Measurements from ENCODE around the gene ERI3. TPM values are rescaled to one million over a fixed set of nuclear protein-coding genes. Genes with fewer than 3 reads are reported as not detected.

Gene ERI3
- total RNA-seq, 1 donor from 2014 or later, result 69.3 TPM

DNA sequence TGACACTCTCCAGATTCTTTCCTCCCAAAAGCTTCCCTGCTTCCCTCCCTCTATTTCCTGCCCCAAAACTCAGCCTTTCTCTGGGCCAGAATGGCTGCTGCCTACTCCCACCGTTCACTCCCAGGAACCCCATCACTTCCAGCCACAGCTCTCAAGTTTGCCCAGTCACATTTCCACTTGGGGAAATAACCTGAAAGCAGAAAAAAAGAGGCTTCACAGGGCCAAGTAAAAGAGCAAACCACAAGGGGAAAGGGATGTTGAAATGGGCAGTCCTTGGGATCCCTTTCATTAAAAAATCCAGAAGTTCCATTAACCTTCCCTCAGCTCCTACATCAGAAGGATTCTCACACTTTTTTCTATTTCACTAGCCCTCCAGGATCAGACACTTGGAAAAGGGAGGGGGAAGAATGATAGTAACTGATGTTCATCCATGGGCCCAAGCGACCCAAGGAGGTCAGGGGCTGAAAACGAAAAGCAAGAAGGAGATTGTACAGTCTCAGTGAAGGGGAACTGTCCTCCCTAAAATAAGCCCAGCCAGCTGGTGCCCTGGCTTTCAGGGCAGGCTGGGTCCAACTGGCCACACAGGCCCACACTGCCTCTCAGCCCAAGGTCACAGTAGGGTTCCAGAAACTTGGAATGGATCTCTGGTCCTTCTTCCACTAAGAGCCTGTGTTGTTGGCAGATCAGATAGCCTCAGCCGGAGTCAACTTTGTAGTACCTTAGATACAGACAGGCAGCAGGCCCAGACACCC is 92.1 kb downstream of the ERI3 start:
- H3K4me3 ChIP-seq, result no peak overlapping the region
- TF ChIP-seq, protein P1, sequence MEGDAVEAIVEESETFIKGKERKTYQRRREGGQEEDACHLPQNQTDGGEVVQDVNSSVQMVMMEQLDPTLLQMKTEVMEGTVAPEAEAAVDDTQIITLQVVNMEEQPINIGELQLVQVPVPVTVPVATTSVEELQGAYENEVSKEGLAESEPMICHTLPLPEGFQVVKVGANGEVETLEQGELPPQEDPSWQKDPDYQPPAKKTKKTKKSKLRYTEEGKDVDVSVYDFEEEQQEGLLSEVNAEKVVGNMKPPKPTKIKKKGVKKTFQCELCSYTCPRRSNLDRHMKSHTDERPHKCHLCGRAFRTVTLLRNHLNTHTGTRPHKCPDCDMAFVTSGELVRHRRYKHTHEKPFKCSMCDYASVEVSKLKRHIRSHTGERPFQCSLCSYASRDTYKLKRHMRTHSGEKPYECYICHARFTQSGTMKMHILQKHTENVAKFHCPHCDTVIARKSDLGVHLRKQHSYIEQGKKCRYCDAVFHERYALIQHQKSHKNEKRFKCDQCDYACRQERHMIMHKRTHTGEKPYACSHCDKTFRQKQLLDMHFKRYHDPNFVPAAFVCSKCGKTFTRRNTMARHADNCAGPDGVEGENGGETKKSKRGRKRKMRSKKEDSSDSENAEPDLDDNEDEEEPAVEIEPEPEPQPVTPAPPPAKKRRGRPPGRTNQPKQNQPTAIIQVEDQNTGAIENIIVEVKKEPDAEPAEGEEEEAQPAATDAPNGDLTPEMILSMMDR (IDR thresholded peaks at IDR 0.05), result no peak
- intact Hi-C loops (cut with DNase I), result no loop called here
- no peaks in the 10 kb centered on the region for H3K4me1 ChIP-seq
- peaks cover 0 to 2% of the 10 kb centered on the region in 2 donors for H3K36me3 ChIP-seq
- no peaks in the 10 kb centered on the region for H3K9me3 ChIP-seq
- no peaks in the 10 kb centered on the region for H3K27me3 ChIP-seq
- DNase-seq (ENCODE audit: low spot score in 2 of 2), result no peak
- no peak overlapping the region for H3K27ac ChIP-seq

DNA sequence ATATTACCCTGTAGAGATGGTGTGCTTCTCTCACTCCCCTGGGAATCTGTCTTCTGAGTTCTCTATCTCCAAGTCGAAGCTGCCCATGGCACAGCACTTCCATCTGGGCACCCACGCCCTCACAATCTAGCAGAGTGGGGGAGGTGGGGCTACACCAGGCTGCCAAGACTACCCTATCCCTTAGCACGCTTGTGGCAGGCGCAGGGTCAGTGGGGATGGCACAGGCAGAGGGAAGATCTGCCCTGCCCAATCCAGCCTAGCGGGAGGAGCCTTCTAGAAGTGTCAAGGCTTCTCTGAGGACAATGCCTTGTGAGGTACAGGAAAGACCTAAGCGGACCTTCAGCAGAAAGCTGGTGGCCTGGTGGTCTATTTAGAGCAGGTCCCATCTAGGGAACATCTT is 92.6 kb downstream of the ERI3 start:
- Histone ChIP-seq H3K36me3 (peaks cover 0 to 3% of the 10 kb centered on the region in 2 donors), H3K4me3 (no peak overlapping the region), H3K4me1 (no peaks in the 10 kb centered on the region), H3K27ac (no peak overlapping the region), H3K27me3 (no peaks in the 10 kb centered on the region), H3K9me3 (no peaks in the 10 kb centered on the region)
- DNase-seq (ENCODE audit: low spot score in 2 of 2), result no peak
- TF ChIP-seq, protein P1 (IDR thresholded peaks at IDR 0.05), result no peak
- intact Hi-C loops (cut with DNase I), result no loop called here

DNA sequence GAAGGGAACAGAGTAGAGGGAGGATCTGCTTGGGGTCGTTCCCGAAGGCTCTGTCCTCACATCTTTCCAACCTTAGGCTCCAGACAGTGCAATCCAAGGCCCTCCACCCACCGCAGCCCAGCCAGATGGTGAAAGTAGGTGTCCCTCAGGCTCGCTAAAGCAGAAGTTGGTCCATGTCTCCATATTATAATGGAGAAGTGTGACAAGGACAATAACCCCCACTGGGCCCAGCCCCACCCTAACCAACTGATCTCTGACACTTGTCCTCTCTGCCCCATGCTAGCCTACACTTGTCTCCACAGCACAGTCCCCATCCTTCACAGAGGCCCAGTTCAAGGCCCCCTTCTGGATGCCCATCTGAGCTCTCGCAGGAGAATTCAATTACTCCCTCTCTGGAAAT is 93.1 kb downstream of the ERI3 start:
- Histone ChIP-seq H3K9me3 (no peaks in the 10 kb centered on the region), H3K4me3 (no peak overlapping the region), H3K36me3 (peaks cover 0 to 6% of the 10 kb centered on the region in 2 donors), H3K27ac (no peak overlapping the region), H3K4me1 (no peaks in the 10 kb centered on the region), H3K27me3 (no peaks in the 10 kb centered on the region)
- DNase-seq (ENCODE audit: low spot score in 2 of 2), result no peak
- intact Hi-C loops (cut with DNase I), result no loop called here
- TF ChIP-seq, protein P1 (IDR thresholded peaks at IDR 0.05), result no peak

DNA sequence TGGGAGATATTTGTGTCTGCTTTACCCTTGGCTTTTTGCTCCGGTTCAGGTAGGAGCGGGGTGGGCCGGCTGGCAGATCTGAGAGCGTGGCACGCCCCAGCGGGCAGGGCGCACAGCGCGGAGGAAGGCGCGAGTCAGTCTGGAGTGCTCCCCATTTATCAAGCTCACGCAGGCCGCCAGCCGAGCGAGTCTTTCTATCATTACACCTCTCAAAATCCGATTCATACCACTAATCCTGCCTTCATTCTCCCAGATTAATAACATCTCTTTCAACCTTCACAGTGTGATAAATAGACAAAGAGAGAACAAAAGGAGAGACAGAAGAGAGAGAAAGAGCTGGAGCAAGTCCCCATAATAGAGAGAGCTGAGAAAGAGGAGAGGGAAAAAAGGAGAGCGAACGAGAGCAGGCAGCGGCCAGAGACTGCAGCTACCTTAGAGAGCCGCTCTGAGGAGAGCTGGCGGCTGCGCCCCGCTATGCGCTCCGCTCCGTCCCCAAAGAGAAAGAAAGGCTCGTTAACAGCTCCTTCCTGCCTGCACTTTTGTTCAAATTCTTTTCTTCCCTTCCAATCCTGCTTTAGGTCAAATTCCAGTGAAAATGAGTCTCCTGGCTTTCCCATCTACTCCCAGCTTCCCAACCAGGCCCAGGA is 93.8 kb downstream of the ERI3 start:
- Histone ChIP-seq H3K27me3 (no peaks in the 10 kb centered on the region), H3K4me3 (no peak overlapping the region), H3K4me1 (no peaks in the 10 kb centered on the region), H3K27ac (no peak overlapping the region), H3K9me3 (no peaks in the 10 kb centered on the region), H3K36me3 (peaks cover 3 to 11% of the 10 kb centered on the region in 2 donors)
- DNase-seq (ENCODE audit: low spot score in 2 of 2), result no peak
- intact Hi-C loops (cut with DNase I), result no loop called here
- TF ChIP-seq, protein P1 (IDR thresholded peaks at IDR 0.05), result no peak

DNA sequence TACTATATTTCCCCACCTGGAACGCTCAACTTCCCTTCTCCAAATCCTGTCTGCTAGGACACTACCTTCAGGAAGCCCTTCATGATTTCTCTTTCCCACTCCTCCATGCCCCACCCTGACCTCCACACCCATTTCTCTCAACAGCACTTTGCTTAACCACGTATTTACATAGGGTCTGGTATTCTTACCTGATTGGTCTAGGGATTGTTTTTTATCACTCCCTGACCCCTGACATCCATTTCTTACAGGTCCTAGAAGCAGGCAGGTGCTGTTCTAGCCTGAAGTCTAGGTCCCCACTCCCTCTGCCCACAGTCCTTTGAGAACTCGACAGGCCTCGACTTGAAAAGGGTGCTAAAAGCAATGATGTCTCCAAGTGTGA is 94.3 kb downstream of the ERI3 start:
- no peak for DNase-seq (ENCODE audit: low spot score in 2 of 2)
- TF ChIP-seq, protein P1 (IDR thresholded peaks at IDR 0.05), result no peak
- Histone ChIP-seq H3K9me3 (no peaks in the 10 kb centered on the region), H3K36me3 (peaks cover 3 to 13% of the 10 kb centered on the region in 2 donors), H3K4me3 (no peak overlapping the region), H3K27me3 (no peaks in the 10 kb centered on the region), H3K4me1 (no peaks in the 10 kb centered on the region), H3K27ac (no peak overlapping the region)
- intact Hi-C loops (cut with DNase I), result no loop called here
